GM19455 (cell line): ENCODE results near the gene HS1BP3.

Experiments used
- ATAC-seq: cut with Tn5 transposase; IDR thresholded peaks from one replicate; pipeline ENCODE4 v1.9.1; 2021; ENCODE audit not compliant: unreplicated experiment

HS1BP3 gene, protein sequence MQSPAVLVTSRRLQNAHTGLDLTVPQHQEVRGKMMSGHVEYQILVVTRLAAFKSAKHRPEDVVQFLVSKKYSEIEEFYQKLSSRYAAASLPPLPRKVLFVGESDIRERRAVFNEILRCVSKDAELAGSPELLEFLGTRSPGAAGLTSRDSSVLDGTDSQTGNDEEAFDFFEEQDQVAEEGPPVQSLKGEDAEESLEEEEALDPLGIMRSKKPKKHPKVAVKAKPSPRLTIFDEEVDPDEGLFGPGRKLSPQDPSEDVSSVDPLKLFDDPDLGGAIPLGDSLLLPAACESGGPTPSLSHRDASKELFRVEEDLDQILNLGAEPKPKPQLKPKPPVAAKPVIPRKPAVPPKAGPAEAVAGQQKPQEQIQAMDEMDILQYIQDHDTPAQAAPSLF

DNA sequence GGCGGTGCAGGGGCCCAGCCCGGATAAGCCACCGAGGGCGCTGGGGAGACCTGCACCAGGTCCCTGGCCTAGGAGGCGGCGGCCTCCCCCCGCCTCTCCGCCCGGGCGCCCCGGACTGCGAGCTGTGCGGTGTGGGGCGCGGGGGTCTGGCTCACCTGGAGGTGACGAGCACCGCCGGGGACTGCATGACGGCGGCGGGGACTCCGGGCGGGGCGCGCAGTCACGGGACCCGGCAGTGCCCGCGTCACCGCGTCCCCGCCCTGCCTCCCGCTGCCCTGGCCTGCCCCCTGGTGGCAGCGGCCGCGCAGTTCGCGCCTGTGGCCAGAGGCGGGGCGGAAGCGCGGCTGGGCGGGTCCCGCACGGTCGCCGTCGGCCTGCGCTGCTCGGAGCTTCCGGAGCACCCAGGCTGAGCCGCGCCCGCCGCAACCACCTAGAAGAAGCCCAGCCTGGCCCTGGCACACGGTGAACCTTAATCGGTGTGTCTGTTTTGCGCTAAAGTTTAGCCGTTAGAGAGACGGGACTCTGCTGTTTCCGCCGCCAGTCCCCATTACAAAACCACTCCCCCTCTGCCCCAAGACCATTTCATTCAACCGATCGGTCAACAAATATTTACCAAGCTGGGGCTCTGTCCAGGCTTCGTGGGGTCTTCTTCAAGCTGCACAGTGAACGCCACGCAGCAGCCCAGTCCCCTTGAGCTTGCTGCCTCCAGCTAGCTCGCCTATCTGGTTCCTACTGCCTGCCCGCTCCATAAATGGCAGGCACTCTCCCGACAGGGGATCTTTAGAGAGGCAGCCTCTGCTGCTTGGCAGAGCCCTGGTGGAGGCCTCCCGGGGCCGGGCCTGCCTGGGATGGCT lies at the start of gene HS1BP3:
TSS of gene HS1BP3 (minus strand) at position 222 of the 854 bp plus-strand sequence. CDS start at position 187, 35 bp downstream.
- ATAC-seq, result peak; percentile 96

DNA sequence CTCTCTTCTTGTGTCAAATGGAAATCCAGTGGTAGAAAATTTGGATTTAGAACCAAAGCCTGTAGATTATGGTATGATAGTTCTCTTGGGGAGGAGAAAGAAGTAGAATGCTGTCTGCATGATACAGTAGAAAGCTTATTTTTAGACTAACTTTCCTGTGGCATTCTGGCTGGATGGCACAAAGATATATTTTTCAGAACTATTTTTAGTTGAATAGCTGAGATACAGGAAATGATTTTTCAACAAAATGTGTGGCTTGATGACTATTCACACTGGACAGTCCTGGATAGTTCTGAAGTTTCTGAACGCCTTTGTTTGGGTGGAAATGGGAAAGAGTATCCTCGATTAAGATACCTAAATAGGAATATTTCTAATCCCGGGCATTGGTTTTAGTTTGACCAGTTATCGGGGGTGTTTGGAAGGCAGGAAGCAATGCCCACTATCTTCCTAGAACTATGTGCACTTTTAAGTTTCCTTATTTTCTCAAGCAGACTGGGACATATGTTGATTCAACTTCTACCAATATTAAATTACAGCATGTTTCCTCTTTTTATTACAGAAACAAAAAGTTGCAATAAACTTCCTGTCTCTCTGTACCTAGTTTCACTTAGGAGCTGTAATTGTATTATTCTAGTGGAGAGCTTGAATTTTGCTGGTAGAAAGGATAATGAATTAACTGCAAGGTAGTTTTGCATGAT lies 48.2 kb upstream of the HS1BP3 start:
- ATAC-seq, result no peak

DNA sequence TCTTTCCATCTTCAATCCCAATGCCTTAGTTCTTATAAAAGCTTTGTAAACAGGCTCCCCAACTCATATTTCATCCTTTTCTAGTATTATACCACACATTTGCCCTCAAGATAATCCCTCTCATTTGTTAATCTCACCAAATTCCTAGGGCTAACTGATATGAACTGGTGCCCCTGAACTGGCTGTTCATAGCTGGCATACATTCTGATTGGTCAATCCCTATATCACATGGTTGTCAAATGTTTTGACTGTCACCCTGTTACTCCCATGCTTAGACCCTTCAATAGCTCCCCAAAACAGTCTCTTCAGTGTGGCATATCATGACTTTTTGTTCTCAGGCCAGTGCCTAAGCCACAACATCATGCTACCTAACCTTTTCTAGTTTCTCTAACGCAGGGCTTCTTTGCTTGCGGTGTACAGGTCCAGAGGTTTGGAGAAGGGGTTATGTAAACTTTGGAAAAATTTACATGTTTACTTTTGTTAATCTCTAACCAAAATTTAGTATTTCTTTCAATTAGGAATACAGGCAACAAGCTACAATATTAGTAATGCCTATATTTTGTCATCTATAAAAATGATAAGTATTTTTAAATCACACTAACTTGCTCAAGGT lies 46.5 kb upstream of the HS1BP3 start:
- ATAC-seq, result no peak

DNA sequence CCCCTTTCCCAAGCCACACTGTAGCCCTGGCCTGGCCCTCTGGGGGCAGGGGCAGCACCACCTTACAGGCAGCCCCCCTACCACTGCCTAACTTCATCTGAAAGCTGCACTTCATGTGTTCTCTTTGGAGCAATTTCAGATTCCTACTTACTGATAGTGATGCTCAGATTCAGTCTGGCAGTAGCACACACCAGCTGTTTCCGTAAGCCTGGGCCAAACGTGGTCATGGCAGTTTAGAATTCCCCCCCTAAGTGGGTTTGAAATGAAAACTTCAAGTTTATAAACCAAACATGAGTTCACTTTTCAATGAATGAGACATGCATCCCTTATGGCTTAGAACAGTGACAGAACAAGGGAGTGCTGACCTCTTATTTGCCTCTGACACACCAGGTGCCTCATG lies 45.5 kb upstream of the HS1BP3 start:
- ATAC-seq, result no peak

DNA sequence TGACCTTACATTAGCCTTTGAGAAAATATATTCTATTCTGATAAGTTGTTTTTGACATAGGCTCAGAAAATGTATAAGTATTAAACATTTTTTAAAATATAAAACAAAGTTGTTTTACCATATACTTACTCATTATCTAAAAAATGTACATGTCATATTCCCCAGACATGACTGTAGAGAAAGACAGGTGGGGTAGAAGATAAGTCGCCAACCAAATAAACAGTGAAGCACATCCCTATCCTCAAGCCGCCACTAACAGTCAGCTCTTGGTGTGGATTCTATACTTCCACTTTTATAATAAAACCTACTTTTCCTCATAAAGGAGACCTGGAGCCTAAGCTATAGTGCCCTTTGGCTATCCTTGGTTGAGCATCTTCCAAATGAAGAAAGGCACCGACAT lies 42.4 kb upstream of the HS1BP3 start:
- ATAC-seq, result no peak

DNA sequence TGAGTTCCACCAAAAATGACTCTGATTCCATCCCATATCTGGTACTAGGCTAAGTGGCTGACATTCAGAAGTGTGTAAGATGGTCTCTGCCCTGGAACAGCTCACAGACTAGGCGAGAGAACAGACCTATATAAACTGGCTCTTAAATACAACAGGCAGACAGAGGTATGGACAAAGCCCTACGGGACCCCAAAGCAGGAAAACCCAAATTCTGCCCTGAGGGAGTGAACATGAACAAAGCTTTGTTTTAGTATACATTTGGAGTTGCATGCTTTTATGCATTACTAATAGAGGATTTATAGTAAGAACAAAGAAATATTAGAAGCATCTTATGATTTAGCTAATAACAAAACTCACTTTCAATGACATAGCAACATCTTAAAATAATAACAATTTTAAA lies 41.2 kb upstream of the HS1BP3 start:
- no peak for ATAC-seq

DNA sequence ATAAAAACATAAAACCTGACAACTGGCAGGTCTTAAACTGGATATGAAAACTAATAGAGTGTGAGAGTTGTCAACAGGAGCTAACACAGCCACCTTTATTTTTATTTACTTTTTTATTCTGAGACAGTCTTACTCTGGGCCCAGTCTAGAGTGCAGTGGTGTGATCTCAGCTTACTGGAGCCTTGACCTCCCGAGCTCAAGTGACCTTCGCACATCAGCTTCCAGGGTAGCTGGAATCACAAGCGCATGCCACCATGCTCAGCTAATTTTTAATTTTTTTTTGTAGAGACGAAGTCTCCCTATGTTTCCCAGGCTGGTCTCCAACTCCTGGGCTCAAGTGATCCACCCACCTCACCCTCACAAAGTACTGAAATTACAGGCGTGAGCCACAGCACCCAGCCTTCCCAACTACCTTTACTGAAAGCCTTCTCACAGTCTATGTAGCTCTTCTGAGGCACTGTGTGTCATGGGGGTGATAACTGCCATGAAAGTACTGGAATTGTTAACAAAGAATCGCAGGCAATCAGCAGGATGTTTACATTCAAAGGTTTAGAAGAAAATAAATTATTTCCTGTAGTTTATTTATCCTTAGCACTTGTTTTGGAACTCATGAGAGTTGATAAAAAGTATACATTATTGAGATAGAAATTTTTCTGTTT lies 40.3 kb upstream of the HS1BP3 start:
- no peak for ATAC-seq

DNA sequence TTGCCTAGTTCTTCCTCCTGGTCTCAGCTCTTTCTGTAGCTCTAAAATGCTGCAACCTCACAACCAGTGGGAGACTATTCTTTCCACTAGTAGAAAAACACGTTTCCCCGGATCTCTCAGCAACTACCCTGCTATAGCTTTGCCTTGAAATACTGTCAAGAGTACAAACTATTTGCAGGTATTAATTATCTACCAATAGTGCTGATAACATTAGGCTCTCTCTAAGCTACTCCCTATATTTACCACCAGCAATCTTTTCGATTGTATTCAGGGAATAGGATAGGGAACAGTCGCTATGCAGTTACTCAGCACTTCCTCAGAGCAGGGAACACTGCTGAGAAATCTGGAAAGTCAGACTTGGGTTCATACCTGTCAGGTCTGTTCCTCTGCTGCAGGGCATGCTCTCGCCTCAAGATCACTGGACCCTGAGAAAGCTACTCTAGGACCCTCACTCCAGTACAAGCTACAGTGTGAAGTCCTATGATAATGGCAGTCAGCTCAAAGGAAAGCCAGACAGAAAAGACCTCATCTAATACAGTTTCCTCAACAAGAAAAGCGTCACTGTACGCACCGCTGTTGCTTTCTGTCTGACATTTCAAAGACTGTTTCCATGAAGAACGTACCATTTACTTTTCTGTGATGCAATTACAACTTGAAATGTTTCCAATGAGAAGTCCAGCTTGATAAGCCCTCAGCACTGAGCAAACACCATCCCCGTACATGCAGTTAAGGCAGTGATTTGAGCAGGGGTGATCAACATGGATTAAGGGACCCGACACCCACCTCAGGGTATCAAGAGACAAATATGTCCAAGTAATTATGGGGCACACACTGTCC lies 38.7 kb upstream of the HS1BP3 start:
- ATAC-seq, result no peak

DNA sequence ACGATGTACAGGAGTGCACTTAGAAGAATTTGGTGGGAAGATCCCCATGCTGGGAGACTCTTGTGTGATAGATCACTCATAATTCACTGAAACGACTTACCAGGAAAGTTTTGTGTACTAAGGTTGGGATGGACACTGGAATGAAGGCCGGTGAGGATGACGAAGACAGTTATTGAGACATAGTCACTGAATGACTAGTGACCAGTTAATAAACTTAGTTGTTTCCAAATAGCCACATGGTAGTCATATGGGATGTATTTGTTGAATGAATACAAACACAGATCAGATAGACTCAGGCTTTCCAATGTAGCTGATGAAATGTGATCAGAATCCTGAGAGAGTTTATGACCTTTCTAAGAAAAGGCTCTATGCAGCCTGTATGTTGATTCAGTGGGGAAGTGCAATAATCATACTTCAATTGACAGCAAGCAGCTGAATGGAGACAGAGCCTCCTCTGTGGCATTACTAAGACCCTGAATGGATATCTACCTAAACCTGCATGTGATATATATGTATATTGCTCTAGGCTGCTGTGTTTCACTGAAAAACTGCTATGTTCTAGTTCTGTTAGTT lies 36.4 kb upstream of the HS1BP3 start:
- ATAC-seq, result no peak

DNA sequence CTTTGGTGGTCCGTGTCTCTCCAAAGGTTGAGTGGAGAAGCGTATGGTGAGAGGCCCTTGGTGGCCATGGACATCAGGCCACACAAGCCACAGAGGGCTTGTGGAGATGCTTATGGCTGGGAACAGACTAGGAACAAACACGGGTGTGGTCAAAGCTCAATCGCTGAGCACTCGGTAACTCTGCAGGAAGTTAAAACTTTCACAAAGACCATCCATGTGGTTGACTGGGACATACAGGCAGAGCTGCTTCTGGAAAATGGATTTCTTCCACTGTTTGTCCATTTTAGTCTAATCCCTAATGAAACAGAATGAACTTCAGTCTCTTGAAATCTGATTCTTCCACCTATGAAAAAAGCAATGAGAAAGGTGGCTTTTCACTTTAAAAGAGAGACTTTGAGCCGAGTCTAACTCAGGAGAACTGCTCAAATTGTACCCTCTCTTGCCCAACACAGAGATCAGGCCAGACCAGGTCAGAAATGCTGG lies 33.7 kb upstream of the HS1BP3 start:
- no peak for ATAC-seq

DNA sequence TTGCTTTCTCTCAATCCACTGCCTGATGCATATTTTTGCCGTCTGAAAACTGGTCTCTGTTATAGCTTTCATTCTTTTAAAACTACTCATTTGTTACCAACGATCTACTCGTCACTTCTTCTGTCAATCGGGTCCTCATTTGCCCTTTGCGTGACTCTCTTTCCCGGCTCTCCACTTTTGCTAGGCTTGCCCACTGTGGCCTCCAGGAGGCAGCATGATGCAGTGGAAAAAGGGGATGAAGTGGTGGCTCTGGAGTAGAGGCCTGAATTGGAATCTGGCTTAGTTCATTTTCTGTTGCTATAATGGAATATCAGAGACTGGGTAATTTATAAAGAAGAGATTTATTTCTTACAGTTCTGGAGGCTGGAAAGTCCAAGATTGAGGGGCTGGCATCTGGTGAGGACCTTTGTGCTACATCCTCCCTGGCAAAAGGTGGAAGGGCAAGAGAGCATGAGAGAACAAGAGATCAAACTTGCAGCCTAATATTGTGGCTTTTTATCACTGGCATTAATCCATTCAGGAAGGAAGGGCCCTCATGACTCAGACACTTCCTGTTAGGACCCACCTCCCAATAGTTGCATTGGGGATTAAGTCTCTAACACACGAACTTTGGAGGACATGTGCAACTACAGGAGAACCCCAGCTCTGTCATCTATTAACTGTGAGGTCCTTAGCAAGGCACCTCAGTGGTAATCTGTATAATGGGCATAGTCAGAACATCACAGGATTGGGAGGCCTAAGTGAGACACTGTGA lies 31.4 kb upstream of the HS1BP3 start:
- no peak for ATAC-seq

DNA sequence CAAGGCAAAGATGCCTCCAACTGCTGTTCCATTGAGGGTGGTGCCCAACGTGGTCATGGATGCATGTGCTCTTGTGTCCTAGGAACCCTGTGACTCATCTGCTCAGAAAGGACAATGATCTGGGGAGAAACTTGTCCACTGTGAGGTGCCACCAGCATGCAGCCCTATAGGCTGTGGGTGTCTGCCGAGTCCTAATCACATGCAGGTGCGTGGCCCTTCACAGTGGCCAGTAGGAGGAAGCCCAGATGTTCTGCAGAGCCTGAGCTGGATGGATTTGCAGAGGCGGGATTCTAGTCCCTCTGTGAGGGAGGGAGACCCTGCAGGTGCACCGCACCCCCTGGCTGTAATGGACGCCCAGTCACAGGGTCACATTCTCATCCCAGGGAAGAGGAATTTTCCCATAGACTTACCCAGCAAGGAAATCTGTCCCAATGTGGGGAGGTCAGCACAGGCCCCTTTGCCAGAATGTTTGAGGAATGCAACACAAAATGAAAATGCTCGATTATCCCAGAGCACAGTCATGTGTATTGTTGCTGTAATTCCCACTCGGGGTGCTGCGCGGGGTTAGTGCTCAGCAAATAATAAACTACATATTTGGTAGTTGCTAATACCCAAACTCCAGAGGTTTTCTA lies 30.0 kb upstream of the HS1BP3 start:
- no peak for ATAC-seq

DNA sequence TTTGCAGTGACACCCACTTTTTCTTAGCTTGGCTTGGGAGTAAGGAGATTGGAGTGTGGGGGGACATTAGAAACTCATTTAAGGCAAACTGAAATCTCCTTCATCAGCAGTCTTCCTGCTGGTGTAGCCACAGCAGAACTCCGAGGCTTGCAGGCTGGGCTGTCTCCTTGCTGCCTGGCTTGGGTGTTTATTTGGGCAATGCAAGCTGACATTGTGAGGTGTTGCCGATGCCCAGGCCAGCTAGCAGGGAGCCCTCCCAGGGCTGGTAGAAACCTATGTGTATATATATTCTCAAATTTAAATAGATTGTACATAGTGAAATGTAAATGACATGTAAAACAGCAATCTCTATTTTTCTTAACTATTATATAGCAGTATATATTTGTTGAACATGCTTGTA lies 27.9 kb upstream of the HS1BP3 start:
- ATAC-seq, result no peak

DNA sequence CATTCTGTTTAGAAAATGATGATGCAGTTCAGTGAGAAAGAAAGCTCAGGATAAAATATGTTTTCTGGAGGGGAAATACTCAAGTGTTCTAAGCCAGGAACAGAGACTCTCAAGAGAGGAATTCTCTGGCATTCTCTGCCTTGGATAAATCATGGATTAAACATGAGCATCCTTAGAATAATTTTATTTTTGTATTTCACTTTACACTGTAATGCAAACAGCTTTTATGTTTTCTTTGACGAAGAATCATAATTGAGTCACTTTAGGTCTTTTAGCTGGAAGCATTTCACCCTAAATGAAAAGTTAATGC lies 27.1 kb upstream of the HS1BP3 start:
- ATAC-seq, result no peak

DNA sequence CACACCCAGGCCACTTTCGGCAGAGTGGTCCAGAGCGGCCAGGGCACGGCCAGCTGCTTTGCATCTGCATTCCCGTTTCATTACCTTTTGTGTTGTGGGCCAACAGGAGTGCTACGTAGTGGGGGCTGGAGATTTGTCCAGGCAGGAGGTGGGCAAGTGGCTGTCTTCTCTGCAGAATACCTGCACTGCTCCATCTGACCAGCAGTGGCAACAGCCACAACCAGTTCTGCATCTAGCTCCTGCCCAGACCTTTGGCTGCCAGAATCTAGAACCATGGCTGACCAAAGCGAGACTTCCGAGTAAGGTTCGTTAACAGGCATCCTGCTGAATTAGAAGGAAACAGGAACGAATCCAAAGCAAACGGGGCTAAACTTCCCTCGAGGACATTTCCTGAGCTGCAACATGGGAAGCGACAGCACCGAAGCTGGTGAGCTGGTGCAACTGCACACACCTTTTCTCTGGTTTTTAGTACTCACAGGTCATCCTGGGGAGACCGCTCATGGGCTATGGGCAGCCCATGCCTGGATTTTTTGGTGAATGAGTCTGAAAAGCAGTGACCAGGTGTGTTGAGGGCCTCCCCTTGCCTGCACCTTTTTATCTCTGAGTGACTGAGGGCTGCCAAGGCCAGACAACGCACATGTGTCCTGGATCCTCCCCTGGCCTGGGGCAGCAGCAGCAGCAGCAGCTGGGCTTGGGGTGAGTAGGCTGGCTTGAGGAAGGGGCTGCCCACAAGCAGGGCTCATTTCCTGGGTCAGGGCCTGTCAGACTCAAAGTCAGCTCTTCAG lies 26.6 kb upstream of the HS1BP3 start:
- peak; percentile 42 for ATAC-seq

DNA sequence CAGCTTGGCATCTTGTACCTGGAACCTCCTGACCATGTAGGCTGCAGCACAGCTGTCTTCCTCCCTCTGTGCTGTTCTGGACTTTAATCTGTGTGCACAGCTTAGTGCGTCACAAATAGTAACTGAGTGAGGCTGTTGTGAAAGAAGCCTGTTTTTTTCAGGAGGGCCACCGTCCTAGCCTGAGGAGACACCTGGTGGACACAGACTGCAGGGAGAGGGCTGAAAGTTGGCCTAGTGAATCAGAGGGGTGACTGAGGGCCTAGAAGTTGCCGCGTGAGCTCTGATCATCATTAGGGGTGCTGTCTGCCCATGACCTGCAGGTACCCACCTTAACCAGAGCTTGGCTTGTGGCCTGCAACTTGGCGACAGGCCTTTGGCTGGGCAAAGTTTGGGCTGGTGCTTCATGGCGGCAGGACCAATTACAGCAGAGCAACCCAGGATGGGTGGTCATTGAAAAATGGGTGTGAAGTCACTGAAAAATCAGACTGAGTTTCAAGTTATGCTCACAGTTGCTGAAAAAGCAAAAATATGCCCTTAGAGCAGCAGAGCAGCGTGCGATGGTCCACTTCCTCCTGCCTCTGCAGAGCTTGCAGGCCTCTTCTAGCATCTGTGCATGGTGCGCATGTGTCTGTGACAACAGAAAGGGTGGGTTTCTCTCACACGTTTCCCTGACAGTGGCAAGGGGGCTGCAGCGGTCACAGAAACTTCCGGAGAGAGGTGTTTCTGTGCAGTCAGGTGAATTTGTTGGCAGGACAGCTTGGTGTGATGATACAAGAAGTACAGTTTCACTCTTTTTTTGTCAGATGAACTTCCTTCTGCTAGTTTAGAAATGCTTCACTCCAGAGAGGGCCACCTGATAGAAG lies 25.7 kb upstream of the HS1BP3 start:
- ATAC-seq, result peak; percentile 76
